T-helper 22 cell (primary cell): ENCODE results near the gene NCAPH2.

ENCODE experiments used
- DNase-seq: peaks from one replicate; pipeline ENCODE4 v3.0.0-alpha.2; 2020; ENCODE audit warnings: low read depth

NCAPH2 gene

DNA sequence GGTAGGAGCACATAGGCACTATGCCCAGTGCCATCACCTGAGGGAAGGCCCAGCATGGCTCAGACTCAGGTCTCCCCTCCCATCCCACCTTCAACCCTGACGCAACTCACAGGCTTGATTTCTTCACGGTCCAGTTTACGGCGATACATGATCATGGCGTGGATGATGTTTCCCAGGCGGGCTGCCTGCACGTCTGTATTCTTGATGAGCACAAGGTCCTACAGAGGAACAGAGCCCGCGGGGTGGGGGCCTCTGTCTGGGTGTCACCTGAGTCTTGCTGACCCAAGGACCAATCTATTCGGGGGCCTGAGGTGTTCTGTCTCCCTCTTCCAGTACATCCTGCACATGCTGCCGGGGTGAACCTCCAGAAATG is 66.3 kb downstream of the NCAPH2 start:
- no peak for DNase-seq
